NOMO-1 treated with DMSO at 0.1 percent for 48 hours (cell line): ENCODE results near the gene B3GNT4.
"Not testable (repeated sequence)": the region's sequence is repeated elsewhere in the genome, so short reads cannot be mapped to it uniquely, and the experiment has no call there.

Experiments
- DNase-seq: peaks from one replicate; lab custom pipeline; 2025; ENCODE audit not compliant: unreplicated experiment; lab: John Stamatoyannopoulos, UW

Gene B3GNT4

GRCh38 chr12:122187466-122187865, 16.0 kb upstream of the B3GNT4 start:
- DNase-seq = no peak

- no peak for DNase-seq
Observed at GRCh38 chr12:122189626-122190475, 13.7 kb upstream of the B3GNT4 start.

GRCh38 chr12:122190842-122191668, 12.5 kb upstream of the B3GNT4 start:
- peak; percentile 29 for DNase-seq

GRCh38 chr12:122192441-122192840, 11.1 kb upstream of the B3GNT4 start:
- DNase-seq = no peak

GRCh38 chr12:122194804-122195203, 8.7 kb upstream of the B3GNT4 start:
- DNase-seq = no peak

- no peak for DNase-seq
Observed at GRCh38 chr12:122195405-122195804, 8.1 kb upstream of the B3GNT4 start.

GRCh38 chr12:122197612-122197966, 5.9 kb upstream of the B3GNT4 start:
- DNase-seq = peak; percentile 8

- no peak for DNase-seq
Observed at GRCh38 chr12:122199484-122200355, 3.8 kb upstream of the B3GNT4 start.

GRCh38 chr12:122200541-122201175, 2.9 kb upstream of the B3GNT4 start:
- DNase-seq = no peak

GRCh38 chr12:122201381-122201780, 2.1 kb upstream of the B3GNT4 start:
- DNase-seq = no peak

- DNase-seq = no peak
Observed at GRCh38 chr12:122202017-122202416, 1.5 kb upstream of the B3GNT4 start.

- DNase-seq = not testable (repeated sequence)
Observed at GRCh38 chr12:122202811-122203210, 698 bp upstream of the B3GNT4 start.

- no peak for DNase-seq
Observed at GRCh38 chr12:122204167-122205052, 901 bp downstream of the B3GNT4 start.

GRCh38 chr12:122205053-122205925, 1.8 kb downstream of the B3GNT4 start:
- no peak for DNase-seq

GRCh38 chr12:122206111-122206881, 2.8 kb downstream of the B3GNT4 start:
- no peak for DNase-seq

GRCh38 chr12:122206976-122207375, 3.5 kb downstream of the B3GNT4 start:
- no peak for DNase-seq

GRCh38 chr12:122207391-122207790, 3.9 kb downstream of the B3GNT4 start:
- no peak for DNase-seq
